ENCODE measurements around the gene FAM180A.

DNA sequence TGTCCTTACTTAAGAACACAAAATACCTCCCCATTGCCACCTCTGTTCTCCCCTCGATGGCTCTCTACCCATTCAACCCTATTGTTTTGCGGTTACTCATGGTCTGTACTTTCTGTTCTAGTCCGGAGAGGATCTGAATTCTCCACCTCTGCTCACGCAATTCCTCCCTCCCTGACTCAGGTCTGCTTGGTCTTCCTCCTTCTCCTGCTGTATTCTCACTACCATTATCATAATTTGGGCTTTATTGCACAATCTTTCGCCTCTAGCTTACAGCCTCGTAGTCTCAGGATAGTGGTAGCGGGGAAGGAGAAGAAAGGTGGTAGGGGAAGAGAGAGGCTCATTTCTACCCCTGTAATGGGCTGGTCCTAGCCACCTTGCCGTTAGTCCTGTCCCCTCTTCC, 35.4 kb upstream of the FAM180A start:
- TF ChIP-seq, protein P1, sequence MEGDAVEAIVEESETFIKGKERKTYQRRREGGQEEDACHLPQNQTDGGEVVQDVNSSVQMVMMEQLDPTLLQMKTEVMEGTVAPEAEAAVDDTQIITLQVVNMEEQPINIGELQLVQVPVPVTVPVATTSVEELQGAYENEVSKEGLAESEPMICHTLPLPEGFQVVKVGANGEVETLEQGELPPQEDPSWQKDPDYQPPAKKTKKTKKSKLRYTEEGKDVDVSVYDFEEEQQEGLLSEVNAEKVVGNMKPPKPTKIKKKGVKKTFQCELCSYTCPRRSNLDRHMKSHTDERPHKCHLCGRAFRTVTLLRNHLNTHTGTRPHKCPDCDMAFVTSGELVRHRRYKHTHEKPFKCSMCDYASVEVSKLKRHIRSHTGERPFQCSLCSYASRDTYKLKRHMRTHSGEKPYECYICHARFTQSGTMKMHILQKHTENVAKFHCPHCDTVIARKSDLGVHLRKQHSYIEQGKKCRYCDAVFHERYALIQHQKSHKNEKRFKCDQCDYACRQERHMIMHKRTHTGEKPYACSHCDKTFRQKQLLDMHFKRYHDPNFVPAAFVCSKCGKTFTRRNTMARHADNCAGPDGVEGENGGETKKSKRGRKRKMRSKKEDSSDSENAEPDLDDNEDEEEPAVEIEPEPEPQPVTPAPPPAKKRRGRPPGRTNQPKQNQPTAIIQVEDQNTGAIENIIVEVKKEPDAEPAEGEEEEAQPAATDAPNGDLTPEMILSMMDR (IDR thresholded peaks at IDR 0.05 in 8 of 11, conservative IDR thresholded peaks at IDR 0.05 in 3 of 11), result no peak
- no peak for TF ChIP-seq POLR2A (IDR thresholded peaks at IDR 0.05)

All from spleen (tissue), 7 donors.